GM12872 (cell line): ENCODE measurements around the gene AAMDC.

ENCODE experiments used
- TF ChIP-seq, protein P1 (sequence below): IDR thresholded peaks from 3 replicates; pipeline ENCODE4 v1.5.1; 2011; ENCODE audit warnings: low read depth, mild to moderate bottlenecking, low read length, moderate library complexity; ENCODE audit not compliant: insufficient read depth

Gene AAMDC

DNA sequence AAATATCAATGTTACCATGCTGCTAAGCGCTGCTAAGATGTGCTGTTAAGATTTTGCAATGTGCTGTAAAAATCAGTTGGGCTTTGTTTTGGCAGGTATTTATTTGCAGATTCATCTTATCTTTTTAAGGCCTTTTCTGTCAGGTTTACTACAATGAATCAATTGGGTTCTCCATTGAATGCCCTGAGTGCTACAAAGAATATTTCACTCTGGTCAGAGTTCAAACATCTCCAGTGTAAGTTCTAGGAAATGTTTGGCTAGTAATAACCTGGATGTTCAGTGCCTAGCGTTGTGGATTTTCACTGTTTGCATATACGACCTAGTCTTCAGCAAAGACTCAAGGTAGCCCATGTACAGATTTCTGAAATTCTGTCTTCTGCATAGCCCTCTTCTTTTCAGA, 36.4 kb upstream of the AAMDC start:
- TF ChIP-seq, protein P1, sequence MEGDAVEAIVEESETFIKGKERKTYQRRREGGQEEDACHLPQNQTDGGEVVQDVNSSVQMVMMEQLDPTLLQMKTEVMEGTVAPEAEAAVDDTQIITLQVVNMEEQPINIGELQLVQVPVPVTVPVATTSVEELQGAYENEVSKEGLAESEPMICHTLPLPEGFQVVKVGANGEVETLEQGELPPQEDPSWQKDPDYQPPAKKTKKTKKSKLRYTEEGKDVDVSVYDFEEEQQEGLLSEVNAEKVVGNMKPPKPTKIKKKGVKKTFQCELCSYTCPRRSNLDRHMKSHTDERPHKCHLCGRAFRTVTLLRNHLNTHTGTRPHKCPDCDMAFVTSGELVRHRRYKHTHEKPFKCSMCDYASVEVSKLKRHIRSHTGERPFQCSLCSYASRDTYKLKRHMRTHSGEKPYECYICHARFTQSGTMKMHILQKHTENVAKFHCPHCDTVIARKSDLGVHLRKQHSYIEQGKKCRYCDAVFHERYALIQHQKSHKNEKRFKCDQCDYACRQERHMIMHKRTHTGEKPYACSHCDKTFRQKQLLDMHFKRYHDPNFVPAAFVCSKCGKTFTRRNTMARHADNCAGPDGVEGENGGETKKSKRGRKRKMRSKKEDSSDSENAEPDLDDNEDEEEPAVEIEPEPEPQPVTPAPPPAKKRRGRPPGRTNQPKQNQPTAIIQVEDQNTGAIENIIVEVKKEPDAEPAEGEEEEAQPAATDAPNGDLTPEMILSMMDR, result no peak

DNA sequence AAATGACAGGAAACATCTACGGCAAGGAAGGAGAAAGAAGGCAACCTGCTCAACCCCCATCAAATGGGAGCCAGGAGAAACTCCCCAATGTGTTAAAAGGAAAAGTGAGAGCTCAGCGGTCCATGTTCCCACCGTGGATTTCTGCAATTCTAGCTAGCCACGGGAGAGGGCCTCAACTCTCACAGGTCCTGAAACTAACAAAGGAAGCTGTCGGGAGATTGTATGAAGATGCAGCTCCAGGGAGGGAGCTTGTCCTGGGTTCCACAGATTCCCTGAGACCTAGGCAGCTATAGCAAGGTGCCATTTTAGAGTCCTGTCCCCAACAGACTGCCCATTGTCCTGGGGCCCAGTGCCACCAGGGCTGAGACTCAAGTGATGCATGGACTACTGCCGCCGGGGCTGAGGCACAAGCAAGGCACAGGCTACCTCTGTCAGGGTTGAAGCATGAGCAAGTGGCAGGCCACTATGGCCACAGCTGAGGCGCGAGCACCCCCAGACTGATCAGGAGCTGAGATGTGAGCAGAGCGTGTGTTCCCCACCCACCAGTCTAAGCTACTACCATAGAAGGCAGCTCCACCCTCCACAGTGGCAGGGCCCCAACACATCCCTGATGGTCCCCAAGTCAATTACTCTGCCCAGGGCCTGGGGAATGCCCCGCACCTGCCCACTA, 31.7 kb upstream of the AAMDC start:
- TF ChIP-seq, protein P1, result no peak

DNA sequence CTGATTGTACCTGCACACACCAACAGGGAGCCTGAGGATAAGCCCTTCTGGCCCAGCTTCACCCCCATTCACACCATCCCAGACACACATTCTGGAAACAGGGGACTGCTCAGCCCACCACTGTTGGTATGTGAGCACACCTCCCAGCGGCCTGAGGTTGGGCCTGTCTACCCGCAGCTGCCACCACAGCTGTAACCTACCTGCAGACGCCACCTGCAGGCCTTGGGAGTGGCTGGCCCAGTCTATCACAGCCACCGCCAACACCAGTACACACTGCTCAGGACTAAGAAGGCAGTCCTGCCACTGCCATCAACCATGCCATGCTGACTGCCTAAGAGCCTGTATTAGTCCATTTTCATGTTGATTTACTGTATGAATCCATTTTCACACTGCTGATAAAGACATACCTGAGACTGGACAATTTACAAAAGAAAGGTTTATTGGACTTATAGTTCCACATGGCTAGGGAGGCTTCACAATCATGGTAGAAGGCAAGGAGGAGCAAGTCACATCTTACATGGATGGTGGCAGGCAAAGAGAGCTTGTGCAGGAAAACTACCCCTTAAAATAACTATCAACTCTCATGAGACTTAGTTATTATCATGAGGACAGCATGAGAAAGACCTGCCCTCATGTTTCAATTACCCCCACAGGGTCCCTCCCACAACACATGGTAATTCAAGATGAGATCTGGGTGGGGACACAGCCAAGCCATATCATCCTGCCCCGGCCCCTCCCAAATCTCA, 31.0 kb upstream of the AAMDC start:
- TF ChIP-seq, protein P1, result no peak

DNA sequence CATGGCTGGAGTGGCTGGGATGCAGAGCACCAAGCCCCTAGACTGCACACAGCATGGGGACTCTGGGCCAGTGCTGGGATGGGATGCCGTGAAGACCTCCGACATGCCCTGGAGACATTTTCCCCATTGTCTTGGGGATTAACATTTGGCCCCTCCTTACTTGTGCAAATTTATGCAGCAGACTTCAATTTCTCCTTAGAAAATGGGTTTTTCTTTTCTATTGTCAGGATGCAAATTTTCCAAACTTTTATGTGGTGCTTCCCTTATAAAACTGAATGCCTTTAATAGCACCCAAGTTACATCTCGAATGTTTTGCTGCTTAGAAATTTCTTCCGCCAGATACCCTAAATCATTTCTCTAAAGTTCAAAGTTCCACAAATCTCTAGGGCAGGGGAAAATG, 29.6 kb upstream of the AAMDC start:
- TF ChIP-seq, protein P1, result no peak

DNA sequence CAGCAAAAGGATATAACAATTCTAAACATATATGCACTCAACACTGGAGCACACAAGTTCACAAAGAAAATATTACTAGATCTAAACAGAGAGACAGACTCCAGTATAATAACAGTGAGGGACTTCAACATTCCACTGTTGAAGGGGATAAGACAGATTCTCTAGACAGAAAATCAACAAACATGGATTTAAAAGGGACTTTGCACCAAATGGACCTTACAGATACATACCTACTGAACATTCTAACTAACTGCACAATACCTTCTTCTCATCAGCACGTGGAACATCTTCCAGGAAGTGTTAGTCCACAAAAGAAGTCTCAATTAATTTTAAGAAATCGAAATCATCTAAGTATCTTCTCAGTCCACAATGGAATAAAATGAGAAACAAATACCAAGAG, 27.0 kb upstream of the AAMDC start:
- TF ChIP-seq, protein P1, result no peak

DNA sequence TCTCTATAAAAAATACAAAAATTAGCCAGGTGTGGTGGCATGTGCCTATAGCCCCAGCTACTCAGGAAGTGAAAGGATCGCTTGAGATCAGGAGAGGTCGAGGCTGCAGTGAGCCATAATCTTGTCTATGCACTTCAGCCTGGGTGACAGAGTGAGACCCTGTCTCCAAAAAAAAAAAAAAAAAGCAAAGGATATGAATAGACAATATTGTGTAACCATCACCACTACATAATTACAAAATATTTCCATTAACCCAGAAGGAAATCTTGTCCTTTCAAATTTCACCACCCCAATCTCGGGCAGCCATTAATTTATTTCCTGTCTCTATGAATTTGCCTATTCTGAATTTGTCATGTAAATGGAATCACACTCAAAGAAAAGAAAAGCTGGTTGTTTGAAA, 21.6 kb upstream of the AAMDC start:
- TF ChIP-seq, protein P1, result no peak

DNA sequence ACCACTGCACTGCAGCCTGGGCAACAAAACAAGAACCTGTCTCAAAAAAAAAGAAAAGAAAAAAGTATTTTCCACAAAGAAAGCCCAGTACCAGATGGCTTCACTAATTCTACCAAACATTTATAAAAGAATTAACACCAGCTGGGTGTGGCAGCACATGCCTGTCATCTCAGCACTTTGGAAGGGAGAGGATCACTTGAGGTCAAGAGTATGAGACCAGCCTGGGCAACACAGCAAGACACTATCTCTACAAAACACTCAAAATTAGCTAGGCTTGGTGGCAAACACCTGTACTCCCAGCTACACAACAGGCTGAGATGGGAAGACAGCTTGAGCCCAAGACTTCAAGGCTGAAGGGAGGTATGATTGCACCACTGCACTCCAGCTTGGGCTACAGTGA, 20.5 kb upstream of the AAMDC start:
- TF ChIP-seq, protein P1, result no peak
